Coronary artery (tissue), 2 donors: ENCODE data around the gene MRPL39.

Experiments used
- DNase-seq: peaks from one replicate; pipeline ENCODE4 v3.0.0-alpha.2; 2017; ENCODE audit warnings: low spot score
- H3K27ac ChIP-seq, 2 donors: fragments of 200-600 bp; sonication (generic); one replicate each; pipeline ENCODE4 v1.5.1; 2016 to 2019
- H3K4me3 ChIP-seq: fragments of 200-600 bp; sonication (generic); 2 replicates; pipeline ENCODE4 v1.5.1; 2016; ENCODE audit warnings: mild to moderate bottlenecking, moderate library complexity
- TF ChIP-seq, protein P1 (sequence below): fragments of 200-600 bp; sonication (generic); IDR thresholded peaks from one replicate; pipeline ENCODE4 v1.5.1; 2019; ENCODE audit warnings: antibody characterized with exemption

Gene MRPL39

DNA sequence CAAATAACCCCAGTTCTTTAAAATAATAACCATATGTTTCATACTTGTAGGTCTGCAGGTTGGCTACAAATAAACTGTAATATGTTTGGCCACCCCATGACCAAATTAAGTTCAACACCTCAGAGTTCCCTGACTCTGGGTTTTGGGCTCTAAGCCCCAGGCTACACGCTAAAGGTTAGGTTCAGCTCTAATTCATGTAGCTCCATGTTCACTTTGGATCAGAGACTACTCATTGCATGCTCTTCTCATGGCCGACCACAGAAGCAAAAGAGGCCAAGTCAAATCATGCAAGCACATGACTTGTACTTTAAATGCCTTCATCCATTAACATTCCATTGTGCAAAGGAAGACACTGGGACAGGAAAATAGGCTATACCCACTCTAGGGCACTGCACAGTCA lies 66.2 kb downstream of the MRPL39 start:
- TF ChIP-seq, protein P1, sequence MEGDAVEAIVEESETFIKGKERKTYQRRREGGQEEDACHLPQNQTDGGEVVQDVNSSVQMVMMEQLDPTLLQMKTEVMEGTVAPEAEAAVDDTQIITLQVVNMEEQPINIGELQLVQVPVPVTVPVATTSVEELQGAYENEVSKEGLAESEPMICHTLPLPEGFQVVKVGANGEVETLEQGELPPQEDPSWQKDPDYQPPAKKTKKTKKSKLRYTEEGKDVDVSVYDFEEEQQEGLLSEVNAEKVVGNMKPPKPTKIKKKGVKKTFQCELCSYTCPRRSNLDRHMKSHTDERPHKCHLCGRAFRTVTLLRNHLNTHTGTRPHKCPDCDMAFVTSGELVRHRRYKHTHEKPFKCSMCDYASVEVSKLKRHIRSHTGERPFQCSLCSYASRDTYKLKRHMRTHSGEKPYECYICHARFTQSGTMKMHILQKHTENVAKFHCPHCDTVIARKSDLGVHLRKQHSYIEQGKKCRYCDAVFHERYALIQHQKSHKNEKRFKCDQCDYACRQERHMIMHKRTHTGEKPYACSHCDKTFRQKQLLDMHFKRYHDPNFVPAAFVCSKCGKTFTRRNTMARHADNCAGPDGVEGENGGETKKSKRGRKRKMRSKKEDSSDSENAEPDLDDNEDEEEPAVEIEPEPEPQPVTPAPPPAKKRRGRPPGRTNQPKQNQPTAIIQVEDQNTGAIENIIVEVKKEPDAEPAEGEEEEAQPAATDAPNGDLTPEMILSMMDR, result no peak
- H3K27ac ChIP-seq, result no peak overlapping the region
- no peak for DNase-seq
- H3K4me3 ChIP-seq, result no peak overlapping the region

DNA sequence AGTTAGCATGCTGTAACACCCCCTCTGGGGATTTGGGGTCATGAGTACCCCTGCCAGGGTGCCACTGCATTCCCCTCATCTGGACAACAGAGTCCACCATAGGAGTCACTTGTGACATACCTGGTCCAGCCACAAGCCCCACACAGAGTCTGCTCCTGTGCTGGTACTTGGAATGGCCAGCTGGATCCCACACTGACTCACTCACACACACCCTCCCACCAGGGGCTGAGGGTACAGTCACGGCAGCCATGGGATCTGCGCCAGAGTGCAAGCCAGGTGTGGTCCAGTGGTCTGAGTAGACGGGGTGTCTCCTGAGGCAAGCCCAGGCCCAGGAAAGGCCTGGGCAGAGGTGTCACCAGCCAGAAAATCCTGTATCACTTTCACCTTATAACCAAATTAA lies 67.7 kb downstream of the MRPL39 start:
- H3K4me3 ChIP-seq, result no peak overlapping the region
- no peak for DNase-seq
- no peak overlapping the region for H3K27ac ChIP-seq
- TF ChIP-seq, protein P1, result no peak

DNA sequence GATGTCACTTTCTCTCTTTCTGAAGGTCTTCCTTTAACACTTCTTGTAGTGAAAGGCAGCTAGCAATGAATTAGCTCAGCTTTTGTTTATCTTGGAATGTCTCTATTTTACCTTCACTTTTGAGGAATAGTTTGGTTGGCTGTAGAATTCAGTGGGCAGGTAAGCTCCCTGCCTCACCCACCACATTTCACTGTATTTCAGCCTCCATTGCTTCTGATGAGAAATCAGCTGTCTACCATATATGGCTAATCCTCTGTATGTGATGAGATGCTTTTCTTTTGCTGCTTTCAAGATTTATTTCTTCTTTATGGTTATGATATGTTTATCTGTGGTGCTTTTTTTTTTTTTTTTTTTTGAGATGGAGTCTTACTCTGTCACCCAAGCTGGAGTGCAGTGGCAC lies 70.1 kb downstream of the MRPL39 start:
- Histone ChIP-seq H3K27ac (no peak overlapping the region), H3K4me3 (no peak overlapping the region)
- DNase-seq, result no peak
- TF ChIP-seq, protein P1, result no peak

DNA sequence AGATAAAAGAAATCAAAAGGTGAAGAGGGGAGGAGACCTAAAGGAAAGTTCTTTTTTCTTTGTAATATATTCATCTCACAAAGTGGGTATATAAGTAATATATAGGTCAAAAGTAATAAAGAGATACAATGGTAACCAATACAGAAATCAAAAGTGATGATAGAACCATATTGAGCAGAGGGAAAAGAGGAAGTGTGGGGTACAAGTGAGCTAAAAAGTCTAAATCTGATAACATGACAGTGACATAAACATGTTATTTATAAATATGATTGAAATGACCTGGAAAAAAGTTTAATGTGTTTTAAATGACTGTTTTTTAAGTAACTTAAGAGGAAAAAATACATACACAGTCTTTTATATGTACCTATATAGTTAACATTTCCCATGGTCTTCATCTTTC lies 70.5 kb downstream of the MRPL39 start:
- DNase-seq, result no peak
- Histone ChIP-seq H3K4me3 (no peak overlapping the region), H3K27ac (no peak overlapping the region)
- TF ChIP-seq, protein P1, result no peak

DNA sequence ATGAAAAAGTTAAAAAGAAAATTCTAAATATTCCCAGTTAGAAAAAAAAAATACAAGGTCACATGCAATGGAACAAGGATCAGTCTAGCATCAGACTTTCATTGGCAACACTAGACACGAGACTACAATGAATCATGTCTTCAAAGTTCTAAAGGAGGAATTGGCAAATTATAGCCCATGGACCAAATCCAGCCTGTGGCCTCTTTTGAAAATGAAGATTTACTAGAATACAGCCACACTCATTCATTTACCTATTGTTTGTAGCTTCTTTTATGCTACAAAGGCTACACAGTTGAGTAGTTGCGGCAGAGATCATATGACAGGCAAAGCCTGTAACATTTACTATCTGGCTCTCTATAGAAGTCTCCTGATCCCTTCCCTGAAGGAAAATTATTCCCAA lies 71.4 kb downstream of the MRPL39 start:
- DNase-seq, result no peak
- Histone ChIP-seq H3K27ac (no peak overlapping the region), H3K4me3 (no peak overlapping the region)
- TF ChIP-seq, protein P1, result no peak
